Measurements from ENCODE around the gene OGFOD2. TPM values are rescaled to one million over a fixed set of nuclear protein-coding genes. Genes with fewer than 3 reads are reported as not detected.

Gene OGFOD2
- total and polyA plus RNA-seq, 9 of the 15 experiments (the other 6 are each of a cell fraction or from before 2014, with no cell fraction given) = 1.4 to 111 (median 18.5) TPM

GRCh38 chr12:122984612-122985337 is 9.7 kb downstream of the OGFOD2 start (continued):
- TF ChIP-seq TAF9B (IDR thresholded peaks at IDR 0.05; ENCODE audit: partially characterized antibody) (no peak), PKNOX1 (IDR thresholded peaks at IDR 0.05) (peak; percentile 60; the same call in 1 of the 2 replicates), MAX (CRISPR knock-in tag; IDR thresholded peaks at IDR 0.05) (peak; percentile 19; the same call in 1 of the 2 replicates), ATF7 (IDR thresholded peaks at IDR 0.05) (0 out of 2 replicates have a peak, but pooled peaks have one; percentile 4), ZNF764 (CRISPR knock-in tag; IDR thresholded peaks at IDR 0.05; ENCODE audit: low read depth) (no peak), ETS2 (tag; IDR thresholded peaks at IDR 0.05; ENCODE audit: borderline replicate concordance, poor library complexity, severe bottlenecking) (no peak), DMBX1 (CRISPR knock-in tag; IDR thresholded peaks at IDR 0.05; ENCODE audit: borderline replicate concordance) (no peak), RBM22 (IDR thresholded peaks at IDR 0.05; ENCODE audit: low read depth, low read length, poor library complexity, severe bottlenecking) (peak; percentile 27), ZFX (CRISPR knock-in tag; IDR thresholded peaks at IDR 0.05) (peak; percentile 56), ZNF395 (CRISPR knock-in tag; IDR thresholded peaks at IDR 0.05) (0 out of 2 replicates have a peak, but pooled peaks have one; percentile 11), ZNF316 (IDR thresholded peaks at IDR 0.05) (0 out of 2 replicates have a peak, but pooled peaks have one; percentile 2), CTCF (IDR thresholded peaks at IDR 0.05 in 2 of 3, conservative IDR thresholded peaks at IDR 0.05 in 1 of 3; ENCODE audit: insufficient read depth in 2 of 3, low read depth in 1 of 3, low read length in 3 of 3) (no peak), ZNF445 (CRISPR knock-in tag; IDR thresholded peaks at IDR 0.05; ENCODE audit: low read depth) (no peak), STAT5B (CRISPR knock-in tag; IDR thresholded peaks at IDR 0.05) (no peak), TFAP4 (CRISPR knock-in tag; IDR thresholded peaks at IDR 0.05; ENCODE audit: borderline replicate concordance) (0 out of 2 replicates have a peak, but pooled peaks have one; percentile 10), KDM5B (IDR thresholded peaks at IDR 0.05; ENCODE audit: insufficient replicate concordance, low read depth, low read length) (peak; percentile 7), COPS2 (conservative IDR thresholded peaks at IDR 0.05) (no peak)
- TF ChIP-seq, protein P1, sequence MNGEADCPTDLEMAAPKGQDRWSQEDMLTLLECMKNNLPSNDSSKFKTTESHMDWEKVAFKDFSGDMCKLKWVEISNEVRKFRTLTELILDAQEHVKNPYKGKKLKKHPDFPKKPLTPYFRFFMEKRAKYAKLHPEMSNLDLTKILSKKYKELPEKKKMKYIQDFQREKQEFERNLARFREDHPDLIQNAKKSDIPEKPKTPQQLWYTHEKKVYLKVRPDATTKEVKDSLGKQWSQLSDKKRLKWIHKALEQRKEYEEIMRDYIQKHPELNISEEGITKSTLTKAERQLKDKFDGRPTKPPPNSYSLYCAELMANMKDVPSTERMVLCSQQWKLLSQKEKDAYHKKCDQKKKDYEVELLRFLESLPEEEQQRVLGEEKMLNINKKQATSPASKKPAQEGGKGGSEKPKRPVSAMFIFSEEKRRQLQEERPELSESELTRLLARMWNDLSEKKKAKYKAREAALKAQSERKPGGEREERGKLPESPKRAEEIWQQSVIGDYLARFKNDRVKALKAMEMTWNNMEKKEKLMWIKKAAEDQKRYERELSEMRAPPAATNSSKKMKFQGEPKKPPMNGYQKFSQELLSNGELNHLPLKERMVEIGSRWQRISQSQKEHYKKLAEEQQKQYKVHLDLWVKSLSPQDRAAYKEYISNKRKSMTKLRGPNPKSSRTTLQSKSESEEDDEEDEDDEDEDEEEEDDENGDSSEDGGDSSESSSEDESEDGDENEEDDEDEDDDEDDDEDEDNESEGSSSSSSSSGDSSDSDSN (IDR thresholded peaks at IDR 0.05; ENCODE audit: borderline replicate concordance in 1 of 2, low read depth in 2 of 2, low read length in 2 of 2) = 0 out of 4 replicates have a peak, but pooled peaks of 1 of the 2 experiments have one; percentile 51

Measured in K562 (cell line).